ENCODE results near the gene PARD3B. TPM values are rescaled to one million over a fixed set of nuclear protein-coding genes. Genes with fewer than 3 reads are reported as not detected.

PARD3B gene
- total RNA-seq, 1 donor from 2014 or later: 0.66 TPM

DNA sequence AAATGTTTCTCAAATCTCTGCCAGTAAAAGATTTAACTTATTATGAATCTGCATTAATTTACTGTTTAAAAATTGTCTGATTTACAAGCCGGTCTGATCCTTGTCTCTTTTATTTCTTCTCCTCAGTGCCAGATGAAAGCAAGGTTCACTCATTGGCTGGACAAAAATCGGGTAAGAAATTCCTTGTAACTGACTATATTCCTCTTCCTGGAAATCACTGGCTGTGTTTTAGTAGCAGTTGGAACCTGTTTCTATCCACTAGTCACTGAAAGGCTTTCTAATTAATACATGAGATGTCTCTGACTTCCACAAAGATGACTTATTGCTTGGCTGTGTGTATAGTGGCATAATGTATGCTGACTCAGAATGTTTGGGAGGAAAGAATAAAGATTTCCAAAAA, 700.4 kb downstream of the PARD3B start:
- Mint-ChIP-seq H3K27ac (ENCODE audit: unreplicated experiment) (no peak overlapping the region), H3K4me3 (ENCODE audit: unreplicated experiment) (no peak overlapping the region), H3K36me3 (ENCODE audit: unreplicated experiment) (no peaks in the 10 kb centered on the region), H3K9me3 (ENCODE audit: unreplicated experiment) (no peaks in the 10 kb centered on the region), H3K4me1 (ENCODE audit: low read depth, unreplicated experiment) (no peaks in the 10 kb centered on the region), H3K27me3 (ENCODE audit: unreplicated experiment) (no peaks in the 10 kb centered on the region)
- TF ChIP-seq CTCF (IDR thresholded peaks at IDR 0.05; ENCODE audit: partially characterized antibody, unreplicated experiment): no peak
- no peak for DNase-seq

- H3K9me3 Mint-ChIP-seq (ENCODE audit: unreplicated experiment): no peaks in the 10 kb centered on the region
- no peak overlapping the region for H3K27ac Mint-ChIP-seq (ENCODE audit: unreplicated experiment)
- no peak overlapping the region for H3K4me3 Mint-ChIP-seq (ENCODE audit: unreplicated experiment)
- H3K4me1 Mint-ChIP-seq (ENCODE audit: low read depth, unreplicated experiment): no peaks in the 10 kb centered on the region
- H3K27me3 Mint-ChIP-seq (ENCODE audit: unreplicated experiment): peaks cover 3% of the 10 kb centered on the region
- no peak for TF ChIP-seq CTCF (IDR thresholded peaks at IDR 0.05; ENCODE audit: partially characterized antibody, unreplicated experiment)
- no peak for DNase-seq
- peaks cover 3% of the 10 kb centered on the region for H3K36me3 Mint-ChIP-seq (ENCODE audit: unreplicated experiment)
Observed at GRCh38 chr2:205259121-205259520, 713.8 kb downstream of the PARD3B start.

DNA sequence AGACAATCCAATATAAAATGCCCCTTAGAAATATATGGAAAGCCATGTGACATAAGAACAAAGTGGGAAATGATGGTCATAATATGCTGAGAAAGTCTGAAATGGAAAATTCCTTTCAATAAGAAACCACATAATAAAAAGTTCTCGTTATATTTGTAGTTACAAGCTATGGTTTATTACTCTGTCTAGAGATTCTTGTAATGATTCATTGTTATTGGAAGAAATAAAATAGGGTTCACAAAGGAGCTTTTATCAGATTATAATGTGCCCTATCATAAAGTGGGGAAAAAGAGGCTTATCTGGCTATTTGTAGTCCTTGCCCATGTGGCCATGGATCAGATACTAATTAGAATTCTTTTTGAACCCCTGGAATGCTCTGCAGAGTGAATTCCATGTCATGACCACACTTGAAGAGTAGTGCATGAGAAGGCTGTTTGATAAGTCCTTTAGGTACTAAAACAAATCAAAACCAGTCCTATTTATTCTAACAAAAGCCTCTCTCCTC, 716.3 kb downstream of the PARD3B start:
- H3K36me3 Mint-ChIP-seq (ENCODE audit: unreplicated experiment): no peaks in the 10 kb centered on the region
- no peak for DNase-seq
- no peak overlapping the region for H3K4me3 Mint-ChIP-seq (ENCODE audit: unreplicated experiment)
- no peaks in the 10 kb centered on the region for H3K4me1 Mint-ChIP-seq (ENCODE audit: low read depth, unreplicated experiment)
- no peaks in the 10 kb centered on the region for H3K9me3 Mint-ChIP-seq (ENCODE audit: unreplicated experiment)
- H3K27me3 Mint-ChIP-seq (ENCODE audit: unreplicated experiment): no peaks in the 10 kb centered on the region
- TF ChIP-seq CTCF (IDR thresholded peaks at IDR 0.05; ENCODE audit: partially characterized antibody, unreplicated experiment): no peak
- no peak overlapping the region for H3K27ac Mint-ChIP-seq (ENCODE audit: unreplicated experiment)

GRCh38 chr2:205267323-205267722, 722.0 kb downstream of the PARD3B start:
- Mint-ChIP-seq H3K36me3 (ENCODE audit: unreplicated experiment) (no peaks in the 10 kb centered on the region), H3K9me3 (ENCODE audit: unreplicated experiment) (no peaks in the 10 kb centered on the region), H3K27me3 (ENCODE audit: unreplicated experiment) (no peaks in the 10 kb centered on the region), H3K4me1 (ENCODE audit: low read depth, unreplicated experiment) (no peaks in the 10 kb centered on the region), H3K4me3 (ENCODE audit: unreplicated experiment) (no peak overlapping the region), H3K27ac (ENCODE audit: unreplicated experiment) (no peak overlapping the region)
- no peak for TF ChIP-seq CTCF (IDR thresholded peaks at IDR 0.05; ENCODE audit: partially characterized antibody, unreplicated experiment)
- no peak for DNase-seq

GRCh38 chr2:205270689-205271088, 725.4 kb downstream of the PARD3B start:
- H3K36me3 Mint-ChIP-seq (ENCODE audit: unreplicated experiment): no peaks in the 10 kb centered on the region
- H3K4me3 Mint-ChIP-seq (ENCODE audit: unreplicated experiment): no peak overlapping the region
- no peak overlapping the region for H3K27ac Mint-ChIP-seq (ENCODE audit: unreplicated experiment)
- no peak for DNase-seq
- no peak for TF ChIP-seq CTCF (IDR thresholded peaks at IDR 0.05; ENCODE audit: partially characterized antibody, unreplicated experiment)
- H3K4me1 Mint-ChIP-seq (ENCODE audit: low read depth, unreplicated experiment): no peaks in the 10 kb centered on the region
- H3K9me3 Mint-ChIP-seq (ENCODE audit: unreplicated experiment): no peaks in the 10 kb centered on the region
- H3K27me3 Mint-ChIP-seq (ENCODE audit: unreplicated experiment): no peaks in the 10 kb centered on the region
